CD4-positive, alpha-beta T cell treated with Interleukin-6 for 4 hours (primary cell): ENCODE measurements around the gene ZNF354C.

Experiments
- DNase-seq: peaks from one replicate; pipeline ENCODE4 v3.0.0-alpha.2; 2020; ENCODE audit warnings: mixed read lengths

Gene ZNF354C

DNA sequence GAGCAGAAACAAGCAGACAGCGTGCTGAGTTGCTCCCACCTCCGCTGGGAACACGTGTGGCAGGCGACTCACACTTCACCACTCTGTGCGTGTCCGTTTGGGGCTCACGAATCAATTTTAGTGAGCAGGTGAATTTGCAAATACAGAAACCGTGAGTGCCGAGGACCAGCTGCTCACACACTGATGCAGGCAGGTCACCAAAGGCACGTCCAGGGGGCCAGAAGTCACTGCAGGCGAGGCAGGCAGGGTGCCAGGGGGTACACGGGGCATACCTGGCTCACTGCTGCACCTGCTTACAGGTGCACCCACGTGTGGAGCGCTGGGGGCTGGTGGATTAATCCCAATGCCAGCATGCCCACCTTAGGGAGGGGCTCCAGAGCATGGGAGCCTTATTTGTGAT is 68.8 kb downstream of the ZNF354C start:
- no peak for DNase-seq

DNA sequence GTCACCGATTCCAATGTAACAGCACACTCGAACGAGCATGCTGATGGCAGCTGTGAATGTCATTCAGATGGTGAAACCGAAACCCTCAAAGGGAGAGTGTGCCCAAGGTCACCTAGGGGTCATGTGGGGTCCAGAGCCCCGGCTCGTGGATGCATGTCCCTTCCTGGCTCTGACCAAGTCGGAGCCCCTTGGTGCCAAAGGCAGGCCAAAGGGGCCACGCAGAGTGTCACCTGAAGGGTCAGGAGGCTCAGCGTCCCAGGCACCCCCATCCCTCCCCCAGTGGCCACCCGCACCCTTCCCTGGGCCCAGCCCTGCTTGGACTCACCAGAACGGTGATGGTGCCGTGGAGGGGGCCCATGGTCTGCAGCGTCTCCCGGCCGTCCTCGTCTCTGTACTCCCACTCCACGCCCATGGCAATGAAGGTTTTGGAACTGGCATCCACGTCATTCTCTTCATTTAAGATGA is 69.5 kb downstream of the ZNF354C start:
- no peak for DNase-seq

DNA sequence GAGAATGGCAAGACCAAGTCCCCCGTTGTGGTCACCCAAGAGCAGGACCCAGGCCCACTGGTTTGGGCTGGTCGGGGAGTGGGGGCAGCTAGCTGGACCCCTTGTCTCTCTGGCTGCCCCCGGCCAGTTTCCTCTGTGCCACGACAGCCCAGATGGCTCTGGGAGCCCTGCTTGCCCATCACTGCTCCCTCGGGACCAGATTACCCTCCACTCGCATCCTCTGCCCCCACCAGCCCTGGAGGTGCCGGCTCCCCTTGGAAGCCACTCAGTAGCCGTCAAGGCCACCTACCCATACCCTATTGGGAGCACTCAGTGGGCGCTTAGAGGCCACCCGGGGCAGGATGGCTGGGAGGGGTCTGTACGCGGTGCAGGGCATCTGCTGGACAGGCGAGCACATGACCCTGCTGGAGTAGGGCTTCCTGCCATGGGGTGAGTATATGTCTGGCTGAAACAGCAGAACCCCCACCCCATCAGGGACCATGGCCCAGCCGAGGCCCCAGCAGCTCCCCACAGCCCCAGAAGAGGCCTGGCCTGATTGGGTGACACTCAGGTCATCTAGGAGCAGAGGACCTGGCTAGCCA is 70.0 kb downstream of the ZNF354C start:
- DNase-seq: no peak

DNA sequence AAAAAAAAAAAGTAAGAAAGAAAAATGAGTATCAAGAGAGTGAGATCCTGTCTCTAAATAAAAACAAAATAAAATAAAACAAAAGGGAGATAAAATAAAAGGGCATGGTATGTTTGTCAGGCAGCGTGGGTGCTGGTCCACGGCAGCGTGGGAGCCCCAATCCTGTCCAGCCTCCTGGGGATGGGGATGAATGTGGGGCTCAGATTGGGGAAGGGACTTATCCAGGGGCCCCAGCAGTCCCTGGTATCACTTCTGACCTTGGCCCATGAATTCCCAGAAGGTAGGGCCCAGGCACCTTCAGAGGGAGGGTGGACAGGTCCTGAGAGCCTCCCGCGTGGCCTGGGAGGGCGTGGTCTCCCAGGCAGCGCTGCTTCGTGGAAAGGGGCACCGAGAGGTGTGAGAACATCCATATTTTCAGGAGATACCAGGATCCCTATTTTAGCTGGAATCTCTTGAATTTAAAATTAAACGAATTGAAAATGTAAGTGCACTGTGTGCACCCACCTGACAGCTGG is 71.2 kb downstream of the ZNF354C start:
- no peak for DNase-seq

DNA sequence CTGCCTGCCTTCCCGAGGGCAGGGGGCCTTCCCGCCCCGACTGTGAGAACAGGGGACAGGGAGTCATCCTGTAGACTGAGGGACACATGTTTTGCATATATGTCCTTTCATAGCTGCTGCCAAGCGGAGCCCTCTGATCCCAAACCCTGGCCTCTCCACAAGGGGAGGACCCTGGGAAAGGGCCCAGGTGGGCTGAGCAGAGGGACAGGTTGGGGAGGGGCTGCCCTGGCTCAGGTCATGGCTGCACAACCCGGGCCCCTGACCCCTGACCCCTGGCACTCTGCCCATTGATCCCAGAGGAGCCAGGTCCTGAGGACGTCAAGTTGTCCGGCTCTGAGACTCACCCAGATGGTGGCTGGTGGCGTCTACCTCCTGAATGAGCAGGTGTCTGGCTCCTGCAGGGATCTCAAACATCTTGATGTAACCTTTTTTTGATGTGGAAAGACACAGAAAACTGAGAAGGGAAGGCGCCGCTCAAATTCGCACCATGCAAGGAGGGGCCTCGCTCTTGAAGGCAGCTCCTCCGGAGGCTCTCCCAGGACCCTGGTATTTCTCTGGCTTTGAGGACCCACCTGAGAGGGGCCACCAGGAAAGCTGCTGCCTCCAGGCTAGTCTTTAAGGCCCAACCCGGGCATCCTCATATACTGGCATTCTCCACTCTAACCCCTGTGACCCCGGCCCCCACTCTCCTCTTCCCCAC is 71.9 kb downstream of the ZNF354C start:
- no peak for DNase-seq

DNA sequence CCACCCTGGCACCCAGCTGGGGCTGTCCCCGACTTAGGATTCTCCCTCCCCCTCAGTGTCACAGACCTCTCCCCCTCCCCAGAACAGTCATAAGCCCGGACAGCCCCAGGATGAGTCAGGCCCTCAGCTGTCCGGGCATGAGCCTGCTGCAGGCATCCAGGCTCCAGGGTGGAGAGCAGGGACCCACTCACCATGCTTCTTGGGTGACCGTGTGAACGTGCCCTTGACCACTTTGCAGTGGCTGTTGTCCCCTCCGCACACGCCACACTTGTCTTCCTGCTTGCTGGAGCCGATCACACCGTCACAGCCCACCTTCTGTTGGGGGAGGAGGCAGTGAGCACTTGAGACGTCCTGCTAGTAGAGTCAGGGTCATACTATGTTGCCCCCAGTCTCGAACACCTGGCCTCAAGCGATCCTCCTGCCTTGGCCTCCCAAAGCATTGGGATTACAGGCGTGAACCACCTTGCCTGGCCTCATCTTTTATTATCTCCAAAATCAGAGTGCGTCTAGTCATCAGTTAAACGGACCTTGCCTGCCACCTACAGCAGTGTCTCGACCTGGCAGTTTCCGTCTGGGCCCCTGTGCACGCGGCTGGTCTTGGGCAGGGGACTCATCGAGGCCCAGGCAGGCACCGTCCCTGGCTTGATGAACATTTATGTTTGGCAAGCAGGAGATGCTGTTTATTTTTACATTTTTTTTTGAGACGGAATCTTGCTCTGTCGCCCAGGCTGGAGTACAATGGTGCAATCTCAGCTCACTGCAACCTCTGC is 72.6 kb downstream of the ZNF354C start:
- DNase-seq: no peak
